ENCODE measurements around the gene IDUA. TPM values are rescaled to one million over a fixed set of nuclear protein-coding genes. Genes with fewer than 3 reads are reported as not detected.

Gene IDUA
- total RNA-seq, 1 experiment from 2014 or later, result 35.0 TPM

GRCh38 chr4:960636-961350, 26.1 kb upstream of the IDUA start:
- Mint-ChIP-seq H3K9me3 (ENCODE audit: unreplicated experiment) (no peaks in the 10 kb centered on the region), H3K27me3 (ENCODE audit: insufficient read depth, unreplicated experiment) (no peaks in the 10 kb centered on the region), H3K27ac (ENCODE audit: low read depth, unreplicated experiment) (no peak overlapping the region), H3K4me1 (ENCODE audit: insufficient read depth, unreplicated experiment) (no peaks in the 10 kb centered on the region), H3K36me3 (ENCODE audit: insufficient read depth, unreplicated experiment) (peaks cover 26% of the 10 kb centered on the region), H3K4me3 (ENCODE audit: unreplicated experiment) (no peak overlapping the region)
- intact Hi-C loops (cut with micrococcal nuclease), result no loop called here
- BruUV-seq (replicated peaks), result no TSS peak
- DNase-seq (ENCODE audit: unreplicated experiment), result no peak
- TF ChIP-seq, protein P1, sequence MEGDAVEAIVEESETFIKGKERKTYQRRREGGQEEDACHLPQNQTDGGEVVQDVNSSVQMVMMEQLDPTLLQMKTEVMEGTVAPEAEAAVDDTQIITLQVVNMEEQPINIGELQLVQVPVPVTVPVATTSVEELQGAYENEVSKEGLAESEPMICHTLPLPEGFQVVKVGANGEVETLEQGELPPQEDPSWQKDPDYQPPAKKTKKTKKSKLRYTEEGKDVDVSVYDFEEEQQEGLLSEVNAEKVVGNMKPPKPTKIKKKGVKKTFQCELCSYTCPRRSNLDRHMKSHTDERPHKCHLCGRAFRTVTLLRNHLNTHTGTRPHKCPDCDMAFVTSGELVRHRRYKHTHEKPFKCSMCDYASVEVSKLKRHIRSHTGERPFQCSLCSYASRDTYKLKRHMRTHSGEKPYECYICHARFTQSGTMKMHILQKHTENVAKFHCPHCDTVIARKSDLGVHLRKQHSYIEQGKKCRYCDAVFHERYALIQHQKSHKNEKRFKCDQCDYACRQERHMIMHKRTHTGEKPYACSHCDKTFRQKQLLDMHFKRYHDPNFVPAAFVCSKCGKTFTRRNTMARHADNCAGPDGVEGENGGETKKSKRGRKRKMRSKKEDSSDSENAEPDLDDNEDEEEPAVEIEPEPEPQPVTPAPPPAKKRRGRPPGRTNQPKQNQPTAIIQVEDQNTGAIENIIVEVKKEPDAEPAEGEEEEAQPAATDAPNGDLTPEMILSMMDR (IDR thresholded peaks at IDR 0.05; ENCODE audit: unreplicated experiment), result no peak
- CTCF ChIA-PET, result no interaction called here
- POLR2A ChIA-PET, result no interaction called here

GRCh38 chr4:961351-962230, 25.3 kb upstream of the IDUA start:
- no TSS peak for BruUV-seq (replicated peaks)
- Mint-ChIP-seq H3K27me3 (ENCODE audit: insufficient read depth, unreplicated experiment) (no peaks in the 10 kb centered on the region), H3K36me3 (ENCODE audit: insufficient read depth, unreplicated experiment) (peaks cover 31% of the 10 kb centered on the region), H3K27ac (ENCODE audit: low read depth, unreplicated experiment) (no peak overlapping the region), H3K4me1 (ENCODE audit: insufficient read depth, unreplicated experiment) (no peaks in the 10 kb centered on the region), H3K4me3 (ENCODE audit: unreplicated experiment) (no peak overlapping the region), H3K9me3 (ENCODE audit: unreplicated experiment) (no peaks in the 10 kb centered on the region)
- ChIA-PET POLR2A (no interaction called here), CTCF (no interaction called here)
- TF ChIP-seq, protein P1 (IDR thresholded peaks at IDR 0.05; ENCODE audit: unreplicated experiment), result no peak
- intact Hi-C loops (cut with micrococcal nuclease), result no loop called here
- no peak for DNase-seq (ENCODE audit: unreplicated experiment)

GRCh38 chr4:962231-963208, 24.3 kb upstream of the IDUA start:
- no peak overlapping the region for H3K27ac Mint-ChIP-seq (ENCODE audit: low read depth, unreplicated experiment)
- no peak overlapping the region for H3K4me3 Mint-ChIP-seq (ENCODE audit: unreplicated experiment)
- intact Hi-C loops (cut with micrococcal nuclease), result no loop called here
- no peak for DNase-seq (ENCODE audit: unreplicated experiment)
- no peaks in the 10 kb centered on the region for H3K9me3 Mint-ChIP-seq (ENCODE audit: unreplicated experiment)
- BruUV-seq (replicated peaks), result no TSS peak
- H3K4me1 Mint-ChIP-seq (ENCODE audit: insufficient read depth, unreplicated experiment), result no peaks in the 10 kb centered on the region
- H3K36me3 Mint-ChIP-seq (ENCODE audit: insufficient read depth, unreplicated experiment), result peaks cover 31% of the 10 kb centered on the region
- ChIA-PET POLR2A (no interaction called here), CTCF (interaction anchor here (0.8 kb wide), 1 partner anchor 220 kb away, joined by 5 read pairs; no protein-coding TSS in a partner anchor)
- H3K27me3 Mint-ChIP-seq (ENCODE audit: insufficient read depth, unreplicated experiment), result no peaks in the 10 kb centered on the region
- TF ChIP-seq, protein P1 (IDR thresholded peaks at IDR 0.05; ENCODE audit: unreplicated experiment), result no peak

Data from MCF 10A (cell line).